NCI-H82 treated with DMSO at 0.1 percent for 48 hours (cell line): ENCODE data around the gene TRPC1.
"Not testable (repeated sequence)": the region's sequence is repeated elsewhere in the genome, so short reads cannot be mapped to it uniquely, and the experiment has no call there.

Experiments used
- DNase-seq: peaks from one replicate; lab custom pipeline; 2025; ENCODE audit not compliant: unreplicated experiment; lab: John Stamatoyannopoulos, UW

Gene TRPC1

DNA sequence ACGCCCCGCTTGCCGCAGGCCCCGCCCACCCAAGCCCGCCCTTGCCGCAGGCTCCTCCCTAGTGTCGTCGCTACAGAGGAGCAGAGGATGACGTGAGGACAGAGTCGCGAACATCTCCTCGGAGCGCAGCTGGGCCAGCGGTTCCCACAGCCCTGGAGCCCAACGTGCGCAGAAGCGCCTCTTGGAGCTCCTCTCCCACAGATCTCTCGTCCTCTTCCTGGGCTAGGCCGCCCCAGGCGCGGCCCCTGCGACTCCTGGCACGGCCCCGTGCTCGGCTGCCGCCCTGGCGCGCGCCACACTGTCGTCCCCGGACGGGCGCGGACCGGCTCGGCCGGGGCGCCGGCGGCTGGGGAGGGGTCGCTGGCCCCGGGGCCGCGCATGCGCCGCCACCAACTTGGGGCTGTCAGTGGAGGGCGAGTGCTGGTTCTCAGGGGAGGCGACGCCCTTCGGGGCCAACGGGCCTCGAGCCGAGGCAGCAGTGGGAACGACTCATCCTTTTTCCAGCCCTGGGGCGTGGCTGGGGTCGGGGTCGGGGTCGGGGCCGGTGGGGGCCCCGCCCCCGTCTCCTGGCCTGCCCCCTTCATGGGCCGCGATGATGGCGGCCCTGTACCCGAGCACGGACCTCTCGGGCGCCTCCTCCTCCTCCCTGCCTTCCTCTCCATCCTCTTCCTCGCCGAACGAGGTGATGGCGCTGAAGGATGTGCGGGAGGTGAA, at the start of gene TRPC1:
Gene TRPC1, plus strand, starts transcription at position 67 of the 714 bp plus-strand sequence. Its CDS starts 526 bp downstream, at position 593.
- peak; percentile 66 for DNase-seq

DNA sequence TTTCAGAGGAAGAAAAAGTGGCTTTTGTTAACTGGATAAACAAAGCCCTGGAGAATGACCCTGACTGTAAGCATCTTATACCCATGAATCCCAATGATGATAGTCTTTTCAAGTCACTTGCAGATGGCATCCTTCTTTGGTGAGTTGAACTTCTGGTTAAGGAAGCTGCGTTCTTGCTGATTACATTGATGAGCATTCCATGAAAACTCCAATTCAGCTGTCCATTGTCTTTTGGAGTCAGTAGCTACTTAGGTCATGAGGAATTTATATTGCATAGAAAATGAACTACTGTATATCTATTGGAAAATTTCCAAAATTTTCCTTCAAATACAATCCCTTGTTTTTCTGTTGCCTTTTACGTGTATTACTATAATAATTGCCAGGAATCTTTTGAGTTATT, 47.7 kb upstream of the TRPC1 start:
- no peak for DNase-seq

DNA sequence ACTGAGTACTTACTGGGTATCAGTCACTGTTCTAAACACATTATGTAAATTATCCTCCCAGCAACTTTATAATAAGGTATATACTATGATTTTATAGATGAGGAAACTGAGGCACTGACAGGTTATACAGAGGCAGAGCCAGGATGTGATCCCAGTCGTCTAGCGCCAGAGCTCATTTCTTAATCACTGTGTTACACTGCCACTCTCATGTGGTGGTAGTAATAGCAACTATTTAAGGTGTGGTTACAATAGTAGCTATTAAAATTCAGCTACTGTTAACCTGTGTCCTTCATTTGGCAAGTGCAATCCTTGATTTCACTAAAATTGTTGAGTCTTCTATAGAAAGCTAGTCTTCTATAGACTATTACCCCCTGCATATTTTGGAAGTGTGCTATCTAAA, 43.1 kb upstream of the TRPC1 start:
- DNase-seq = no peak

DNA sequence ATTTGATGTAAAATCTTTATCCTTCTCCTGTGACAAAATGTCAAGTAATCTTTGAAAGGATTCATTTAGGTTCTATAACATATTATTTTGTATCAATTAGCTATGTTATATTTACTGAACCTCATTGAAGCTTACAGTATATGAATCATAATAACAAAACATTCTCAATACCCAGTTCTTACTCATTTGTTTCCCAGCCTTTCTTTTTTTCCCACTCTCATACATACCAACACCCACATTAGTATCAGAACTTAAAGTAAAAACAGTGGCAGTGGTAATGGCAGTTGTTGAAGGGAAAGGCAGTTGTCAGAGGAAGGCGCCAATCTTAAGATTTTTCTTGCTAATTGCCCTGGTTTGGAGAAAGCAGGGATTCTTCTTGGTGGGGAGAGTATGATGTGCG, 33.2 kb upstream of the TRPC1 start:
- no peak for DNase-seq

DNA sequence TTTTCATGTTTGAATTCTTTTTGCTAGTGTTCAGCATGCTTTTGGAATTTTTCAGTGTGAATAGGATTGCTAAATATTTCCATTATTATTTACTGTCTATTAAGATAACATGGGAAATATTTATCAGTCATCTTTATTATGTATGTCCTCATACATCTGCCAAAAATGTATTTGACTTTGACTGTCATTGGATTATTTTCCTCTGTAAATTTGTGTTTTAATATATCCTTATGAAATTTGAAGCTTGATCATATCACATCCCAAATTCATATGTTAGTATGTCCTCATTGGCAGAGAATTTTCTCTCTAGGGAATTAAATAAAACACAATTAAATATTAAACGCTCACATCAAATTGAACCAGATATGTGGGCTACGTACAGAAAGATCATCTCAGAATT, 32.3 kb upstream of the TRPC1 start:
- DNase-seq = no peak

DNA sequence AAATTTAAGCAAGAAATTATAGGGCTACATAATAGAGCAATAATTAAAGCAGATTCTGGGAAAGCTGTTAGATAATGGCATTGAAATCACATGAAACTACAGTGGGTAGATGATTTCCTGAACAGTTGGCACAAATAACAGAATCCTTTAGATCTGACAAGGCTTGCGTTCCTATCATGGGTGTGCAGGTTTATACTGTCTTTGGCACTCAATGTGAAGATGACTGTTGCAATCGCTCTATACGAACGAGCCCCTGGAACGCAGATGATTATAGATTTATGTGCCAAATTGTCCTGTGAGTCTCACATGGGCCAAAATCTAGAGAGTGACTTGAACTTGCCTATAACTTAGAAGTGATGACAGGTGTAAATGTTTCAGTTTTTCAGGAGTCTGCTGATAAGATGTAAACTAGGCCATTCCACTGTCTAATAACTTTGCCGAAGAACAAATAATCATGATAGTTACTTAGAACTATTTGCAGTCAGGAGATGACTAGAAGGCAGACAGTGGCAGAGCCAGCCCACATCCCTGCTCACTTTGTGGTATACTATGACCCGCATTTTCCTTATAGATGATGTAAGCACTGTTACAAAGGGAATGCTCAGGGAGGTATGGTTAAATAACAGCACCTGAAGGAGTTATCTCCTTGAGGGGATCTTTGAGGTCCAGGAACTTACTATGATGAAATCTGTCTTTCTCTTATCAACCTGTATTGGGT, 30.5 kb upstream of the TRPC1 start:
- DNase-seq = no peak

DNA sequence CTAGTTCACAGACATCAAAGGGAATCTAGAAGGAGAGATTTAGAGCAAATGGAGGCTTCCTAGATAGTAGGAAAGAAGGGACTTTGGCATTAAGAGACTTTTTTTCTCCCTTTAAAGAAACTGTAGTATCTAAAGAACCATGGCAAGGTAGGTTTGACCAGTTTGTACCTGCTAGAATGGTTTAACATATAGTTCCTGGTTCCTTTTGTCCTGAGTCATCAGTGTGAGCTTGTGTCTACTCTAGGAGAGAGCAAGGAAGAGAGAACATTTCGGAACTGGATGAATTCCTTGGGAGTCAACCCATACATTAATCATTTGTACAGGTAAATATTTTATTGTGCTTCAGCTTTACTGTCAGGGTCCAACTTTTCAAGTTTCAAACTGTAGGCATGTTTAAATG, 29.6 kb upstream of the TRPC1 start:
- no peak for DNase-seq

DNA sequence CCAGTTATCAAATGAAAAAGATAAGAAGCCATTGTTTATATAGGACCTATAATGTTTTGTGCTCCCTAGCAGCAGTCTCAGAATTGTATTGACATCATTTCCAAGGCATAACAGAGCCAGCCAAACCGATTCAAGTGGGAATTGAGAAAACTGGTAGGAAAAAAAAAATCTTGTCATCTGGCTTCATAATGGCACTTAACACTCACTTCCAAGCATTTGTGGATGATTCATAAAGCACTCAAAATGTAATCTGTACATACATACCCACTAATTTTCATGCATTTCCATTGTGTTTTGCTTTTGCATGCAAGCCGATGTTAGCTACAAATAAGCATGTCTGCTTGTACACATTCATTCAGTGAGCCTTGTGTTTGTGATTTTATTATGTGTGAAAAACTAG, 18.6 kb upstream of the TRPC1 start:
- no peak for DNase-seq

DNA sequence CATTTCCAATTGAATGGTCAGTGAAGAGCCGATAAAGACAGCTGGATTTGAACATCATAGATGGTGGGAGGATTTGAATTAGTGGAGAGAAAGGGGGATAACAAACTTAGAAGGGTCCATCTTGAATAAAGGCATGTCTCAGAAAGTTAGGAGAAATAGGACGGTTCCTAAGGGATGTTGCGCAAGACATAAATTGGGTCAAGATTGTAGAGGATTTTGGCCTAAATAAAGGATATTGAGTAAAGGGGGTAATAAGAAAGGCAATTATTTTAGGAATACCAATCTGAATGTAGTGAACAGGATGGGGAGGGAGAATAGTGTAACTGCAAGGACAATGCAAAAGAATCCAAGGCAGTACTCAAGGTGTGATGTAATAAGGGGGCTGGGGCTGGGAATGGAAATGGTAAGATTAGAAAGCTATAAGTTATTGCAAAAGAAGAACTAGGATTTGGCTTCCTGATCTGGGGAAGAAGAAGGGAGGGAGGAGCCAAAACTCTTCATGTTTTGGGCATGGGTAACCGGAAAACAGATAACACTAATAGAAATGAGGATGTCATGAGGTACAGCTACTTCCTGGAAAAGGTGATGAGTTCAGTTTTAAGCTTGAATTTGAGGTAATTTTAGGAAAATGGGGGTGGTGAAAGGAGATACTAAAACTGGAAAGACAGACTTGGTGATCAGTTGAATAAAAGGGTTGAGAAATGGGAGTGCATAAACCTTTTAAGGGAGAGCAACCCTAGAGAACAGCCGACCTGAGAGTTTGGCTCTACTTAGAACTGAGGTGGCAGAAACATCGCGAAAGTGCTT, 17.3 kb upstream of the TRPC1 start:
- DNase-seq = no peak

DNA sequence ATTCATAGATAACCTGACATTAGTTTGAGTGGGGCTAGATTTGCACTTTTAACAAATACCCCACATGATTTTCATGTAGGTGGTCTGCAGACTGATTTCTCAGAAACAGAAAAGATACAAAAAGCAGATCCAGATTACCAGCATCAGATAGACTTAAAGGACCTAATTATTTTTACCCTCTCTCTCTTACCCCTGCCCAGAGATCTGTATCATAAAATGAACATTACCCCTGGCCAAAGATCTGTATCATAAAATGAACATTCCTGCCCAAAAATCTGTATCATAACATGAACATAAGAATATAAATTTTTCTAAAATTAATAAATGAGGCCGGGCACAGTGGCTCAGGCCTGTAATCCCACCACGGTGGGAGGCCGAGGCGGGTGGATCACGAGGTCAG, 14.6 kb upstream of the TRPC1 start:
- no peak for DNase-seq

DNA sequence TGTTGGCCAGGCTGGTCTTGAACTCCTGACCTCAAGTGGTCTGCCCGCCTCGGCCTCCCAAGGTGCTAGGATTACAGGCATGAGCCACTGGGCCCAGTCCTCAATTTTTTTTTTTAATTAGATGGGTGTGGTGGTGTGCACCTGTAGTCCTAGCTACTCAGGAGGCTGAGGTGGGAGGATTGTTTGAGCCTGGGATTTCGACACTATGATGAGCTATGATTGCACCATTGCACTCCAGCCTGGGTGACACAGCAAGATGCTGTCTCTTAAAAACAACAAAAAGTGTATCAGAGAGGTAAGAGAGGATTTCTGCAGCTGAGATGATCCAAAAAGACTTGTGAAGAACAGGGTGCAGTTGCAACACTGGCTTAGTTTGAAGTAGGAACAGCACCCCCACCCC, 9.0 kb upstream of the TRPC1 start:
- DNase-seq = not testable (repeated sequence)

DNA sequence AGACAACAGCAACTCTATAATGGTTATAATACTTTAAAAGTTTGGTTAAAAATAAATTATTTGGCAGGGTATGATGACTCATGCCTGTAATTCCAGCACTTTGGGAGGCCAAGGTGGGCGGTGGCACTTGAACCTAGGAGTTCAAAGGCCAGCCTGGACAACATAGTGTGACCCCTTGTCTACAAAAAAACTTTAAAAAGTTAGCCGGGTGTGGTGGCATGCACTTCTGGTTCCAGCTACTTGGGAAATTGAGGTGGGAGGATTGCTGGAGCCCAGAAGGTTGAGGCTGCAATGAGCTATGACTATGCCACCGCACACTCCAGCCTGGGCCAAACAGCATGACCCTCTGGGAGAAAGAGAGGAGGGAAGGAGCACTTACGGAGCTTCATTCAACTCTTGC, 7.7 kb upstream of the TRPC1 start:
- DNase-seq = no peak

DNA sequence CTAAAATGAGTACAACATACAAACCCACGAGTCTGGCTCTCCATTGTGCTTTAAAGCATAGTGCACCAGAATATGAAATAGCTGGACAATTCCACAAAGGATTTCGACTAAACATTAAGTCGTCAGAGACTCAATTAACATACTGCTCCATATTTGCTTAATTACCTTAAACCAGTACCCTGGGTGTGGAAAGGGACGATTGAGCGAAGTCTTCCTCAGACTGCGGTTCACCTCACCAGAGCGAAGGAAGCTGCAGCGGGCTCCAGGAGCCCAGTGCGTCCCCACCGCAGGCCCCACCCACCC, 218 bp upstream of the TRPC1 start:
- no peak for DNase-seq

DNA sequence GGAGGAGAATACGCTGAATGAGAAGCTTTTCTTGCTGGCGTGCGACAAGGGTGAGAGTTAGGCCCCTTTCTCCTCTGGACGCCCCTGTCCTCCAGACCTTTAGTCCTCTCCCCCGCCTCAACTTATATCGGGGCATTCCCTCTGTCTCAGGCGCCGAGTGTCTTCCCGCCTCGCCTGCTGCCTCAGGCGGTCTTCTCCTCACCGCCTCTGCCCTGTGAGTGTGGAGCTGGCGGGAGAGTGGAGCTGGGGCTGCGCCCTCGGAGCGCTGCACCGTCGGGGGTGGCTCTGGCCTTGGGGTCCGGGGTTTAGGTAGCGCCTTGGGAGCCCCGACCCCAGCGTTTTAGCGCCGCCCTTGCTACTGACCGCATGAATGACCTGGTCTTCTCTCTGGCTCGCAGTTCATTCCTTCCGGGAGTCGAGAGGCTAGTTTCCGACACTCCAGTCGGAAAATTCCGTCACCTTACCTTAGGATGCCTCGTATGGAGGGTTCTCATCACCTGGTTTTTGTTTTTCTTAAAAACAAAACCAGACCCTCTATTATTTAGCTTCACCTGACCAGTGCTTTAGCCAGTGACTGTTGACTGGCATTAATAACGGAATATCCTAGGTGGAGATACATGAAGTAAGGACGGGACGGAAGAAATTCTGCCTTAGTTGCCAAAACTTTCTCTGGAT, 985 bp downstream of the TRPC1 start:
- no peak for DNase-seq

DNA sequence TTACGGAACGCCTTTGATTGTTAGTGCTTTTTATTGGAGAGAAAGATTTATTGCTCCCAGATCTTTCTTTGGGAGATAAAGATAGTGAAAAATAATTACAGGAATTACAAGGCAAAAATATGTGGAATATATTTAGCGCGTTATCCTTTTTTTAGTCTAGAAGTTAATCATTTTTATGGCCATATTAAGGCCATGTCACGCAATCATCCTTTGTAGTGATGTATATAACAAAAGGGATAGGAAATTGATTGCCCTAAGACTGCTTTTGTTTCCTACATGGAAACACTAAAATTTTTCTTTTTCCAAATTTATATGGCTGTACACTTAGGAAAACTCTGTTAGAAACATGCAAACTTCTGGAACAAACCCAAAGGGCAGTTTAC, 1.5 kb downstream of the TRPC1 start:
- DNase-seq = no peak

DNA sequence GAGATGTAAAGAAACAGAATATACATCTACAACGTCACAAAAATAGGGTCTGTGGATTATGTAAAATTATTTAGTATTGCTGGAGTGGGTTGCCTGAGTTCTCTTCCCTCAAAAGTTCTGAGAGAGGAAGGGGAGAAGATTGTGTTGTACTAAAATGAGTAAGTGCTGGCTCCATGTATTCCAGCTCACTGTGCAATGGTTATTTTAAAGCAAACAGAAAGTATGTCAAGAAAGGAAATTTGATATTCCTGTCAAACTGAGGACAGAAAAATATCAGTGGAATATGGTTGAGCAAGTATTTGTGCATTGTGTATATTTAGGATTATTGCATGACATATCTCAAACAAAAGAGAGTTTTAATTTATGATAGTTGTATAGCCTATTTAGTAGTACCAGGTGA, 2.2 kb downstream of the TRPC1 start:
- DNase-seq = no peak

DNA sequence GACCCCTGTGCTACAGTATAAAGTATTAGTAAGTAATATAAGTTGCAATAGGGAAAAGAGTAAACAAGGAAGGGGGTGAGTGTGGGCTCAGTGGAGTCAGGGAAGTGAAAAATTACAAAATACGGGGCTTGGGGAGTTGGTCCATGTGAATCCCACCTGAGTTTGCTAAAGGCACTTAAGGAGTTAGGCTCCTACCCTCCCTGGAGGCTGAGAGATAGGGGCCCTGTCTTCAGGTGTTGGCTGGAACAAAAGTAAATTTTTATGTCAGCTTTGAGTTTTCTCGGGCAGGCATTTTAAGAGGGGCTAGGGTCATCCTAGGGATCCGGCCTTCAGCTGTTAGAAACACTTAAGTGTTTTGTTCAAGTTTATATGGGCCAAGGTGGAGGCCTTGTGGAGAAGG, 8.2 kb downstream of the TRPC1 start:
- no peak for DNase-seq

DNA sequence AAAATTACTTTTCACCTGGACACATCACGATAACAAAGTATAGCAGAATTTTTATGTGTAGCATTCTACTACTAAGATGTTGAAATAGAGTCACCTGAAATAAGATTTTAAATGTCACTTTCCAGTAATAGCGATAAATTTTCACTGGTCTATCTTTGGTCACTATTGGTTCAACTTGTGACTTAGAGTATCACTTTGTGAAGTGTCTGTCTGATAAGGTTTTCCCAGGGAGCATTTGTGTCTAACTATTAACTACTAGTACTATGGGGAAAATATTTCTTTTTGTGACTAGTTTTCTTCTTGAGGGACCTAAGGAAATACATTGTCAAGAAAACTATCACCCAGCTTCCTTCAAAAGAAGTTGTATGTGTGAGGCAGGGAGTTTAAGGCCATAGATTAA, 11.0 kb downstream of the TRPC1 start:
- no peak for DNase-seq

DNA sequence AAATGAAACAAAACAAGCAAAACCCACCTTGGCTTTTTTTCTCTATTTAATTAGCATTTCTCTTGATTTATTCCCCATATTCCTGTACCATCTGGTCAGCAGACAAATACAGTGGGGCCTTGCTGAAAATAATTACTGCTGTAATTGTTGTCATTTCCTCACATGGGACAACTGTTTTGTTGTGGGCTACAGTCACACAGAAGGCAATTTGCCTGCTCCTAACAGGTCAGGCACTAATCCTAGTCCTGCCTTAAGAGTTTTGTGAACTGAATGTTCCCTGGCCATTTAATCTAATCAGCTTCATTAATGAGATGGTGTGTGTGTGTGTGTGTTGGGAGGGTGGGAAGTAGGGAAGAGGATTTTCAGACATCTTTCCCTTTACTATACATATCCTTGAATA, 11.6 kb downstream of the TRPC1 start:
- DNase-seq = peak; percentile 87

DNA sequence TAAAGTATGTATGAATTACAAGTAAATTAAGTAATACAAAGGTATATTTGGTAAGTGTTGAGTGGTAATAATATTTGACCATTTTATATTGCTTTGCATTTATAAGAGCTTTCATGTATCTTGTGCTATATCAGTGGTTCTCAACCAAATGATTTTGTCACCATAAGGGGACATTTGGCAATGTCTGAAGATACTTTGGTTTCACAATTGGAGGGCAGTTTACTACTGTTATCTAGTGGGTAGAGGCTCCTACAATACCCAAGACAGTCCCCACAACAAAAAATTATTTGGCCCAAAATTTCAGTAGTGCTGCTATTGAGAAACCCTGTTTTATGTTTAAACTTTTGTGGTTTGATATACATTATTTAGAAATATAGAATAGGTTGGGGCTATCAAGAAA, 14.6 kb downstream of the TRPC1 start:
- DNase-seq = no peak

DNA sequence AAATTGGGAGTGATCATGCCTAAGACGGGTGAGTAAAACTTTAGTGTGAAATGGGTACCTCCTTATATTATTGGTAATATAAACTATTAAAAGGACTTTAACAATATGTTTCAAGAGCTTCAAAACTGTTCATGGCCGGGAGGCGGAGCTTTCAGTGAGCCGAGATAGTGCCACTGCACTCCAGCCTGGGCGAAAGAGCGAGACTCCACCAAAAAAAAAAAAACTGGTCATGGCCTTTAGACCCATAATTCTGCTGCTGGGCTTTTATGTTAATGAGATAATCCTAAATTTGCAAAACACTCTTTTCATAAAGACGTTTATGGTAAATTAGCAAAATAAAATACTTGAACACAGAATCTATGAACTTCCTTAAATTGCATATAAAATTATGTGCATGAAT, 22.8 kb downstream of the TRPC1 start:
- no peak for DNase-seq

DNA sequence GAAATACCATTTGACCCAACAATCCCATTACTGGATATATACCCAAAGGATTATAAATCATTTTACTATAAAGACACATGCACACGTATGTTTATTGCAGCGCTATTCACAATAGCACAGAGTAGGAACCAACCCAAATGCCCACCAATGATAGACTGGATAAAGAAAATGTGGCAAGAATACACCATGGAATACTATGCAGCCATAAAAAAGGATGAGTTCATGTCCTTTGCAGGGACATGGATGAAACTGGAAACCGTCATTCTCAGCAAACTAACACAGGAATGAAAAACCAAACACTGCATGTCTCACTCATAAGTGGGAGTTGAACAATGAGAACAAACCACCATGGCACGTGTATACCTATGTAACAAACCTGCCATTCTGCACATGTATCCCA, 26.7 kb downstream of the TRPC1 start:
- not testable (repeated sequence) for DNase-seq
